GM10266 (cell line): Measurements from ENCODE around the gene BRIP1.

Source experiments
- DNase-seq: peaks from one replicate; pipeline ENCODE4 v3.0.0; 2012; ENCODE audit errors: extremely low spot score
- CTCF ChIP-seq: IDR thresholded peaks from 2 replicates; pipeline ENCODE4 v1.5.1; 2012; ENCODE audit warnings: mild to moderate bottlenecking, low read depth; ENCODE audit not compliant: control insufficient read depth, insufficient read depth; ENCODE audit errors: missing control alignments

Gene BRIP1

GRCh38 chr17:61750656-61751055 is 112.7 kb downstream of the BRIP1 start:
- no peak for TF ChIP-seq CTCF
- peak; percentile 36 for DNase-seq

- TF ChIP-seq CTCF: no peak
- no peak for DNase-seq
Measured at GRCh38 chr17:61749823-61750404, 113.4 kb downstream of the BRIP1 start.

- DNase-seq: no peak
- TF ChIP-seq CTCF: no peak
Measured at GRCh38 chr17:61746248-61746985, 116.9 kb downstream of the BRIP1 start.

GRCh38 chr17:61744804-61745203 is 118.5 kb downstream of the BRIP1 start:
- no peak for TF ChIP-seq CTCF
- no peak for DNase-seq

GRCh38 chr17:61744252-61744651 is 119.1 kb downstream of the BRIP1 start:
- no peak for DNase-seq
- TF ChIP-seq CTCF: no peak

GRCh38 chr17:61743766-61744165 is 119.6 kb downstream of the BRIP1 start:
- no peak for DNase-seq
- TF ChIP-seq CTCF: no peak

- TF ChIP-seq CTCF: no peak
- no peak for DNase-seq
Measured at GRCh38 chr17:61739002-61739401, 124.3 kb downstream of the BRIP1 start.
